HepG2 (cell line): Measurements from ENCODE around the gene GJC2. TPM values are rescaled to one million over a fixed set of nuclear protein-coding genes. Genes with fewer than 3 reads are reported as not detected.

Experiments
- BCL3 ChIP-seq: sonication (generic); formaldehyde crosslinking; IDR thresholded peaks from 2 replicates; pipeline ENCODE4 v1.5.1; 2020; ENCODE audit warnings: mild to moderate bottlenecking, missing genetic modification reagents, moderate library complexity
- BHLHE40 ChIP-seq: IDR thresholded peaks from 2 replicates; pipeline ENCODE4 v1.6.1; 2011; ENCODE audit warnings: low read length, improper control_type of control experiment
- CTCF ChIP-seq: sonication (generic); formaldehyde crosslinking; IDR thresholded peaks from 2 replicates; pipeline ENCODE4 v1.5.0; 2020; ENCODE audit warnings: mild to moderate bottlenecking, missing genetic modification reagents, moderate library complexity
- DR1 ChIP-seq: sonication (generic); formaldehyde crosslinking; IDR thresholded peaks from 2 replicates; pipeline ENCODE4 v1.8.0; 2021; ENCODE audit warnings: mild to moderate bottlenecking, missing genetic modification reagents, inconsistent platforms
- DRAP1 ChIP-seq: IDR thresholded peaks from 2 replicates; pipeline ENCODE4 v1.6.1; 2016; ENCODE audit warnings: missing genetic modification reagents, missing compliant biosample characterization
- GATAD2A ChIP-seq: IDR thresholded peaks from 2 replicates; pipeline ENCODE4 v1.6.1; 2016
- IRX3 ChIP-seq: sonication (generic); formaldehyde crosslinking; IDR thresholded peaks from 2 replicates; pipeline ENCODE4 v1.8.1; 2023; ENCODE audit warnings: mild to moderate bottlenecking, low read depth, missing genetic modification reagents, borderline replicate concordance
- JUND ChIP-seq: sonication (generic); formaldehyde crosslinking; IDR thresholded peaks from 2 replicates; pipeline ENCODE4 v1.8.0; 2022; ENCODE audit warnings: mild to moderate bottlenecking, missing genetic modification reagents
- RNF2 ChIP-seq: fragments of 450-650 bp; conservative IDR thresholded peaks from 2 replicates; pipeline ENCODE4 v1.6.1; 2016; ENCODE audit warnings: low read depth
- SMARCC2 ChIP-seq: fragments of 450-650 bp; IDR thresholded peaks from 2 replicates; pipeline ENCODE4 v1.6.1; 2017; ENCODE audit warnings: antibody characterized with exemption, mild to moderate bottlenecking
- SOX5 ChIP-seq: IDR thresholded peaks from 2 replicates; pipeline ENCODE4 v1.6.1; 2016; ENCODE audit warnings: borderline replicate concordance
- SPEN ChIP-seq: sonication (generic); formaldehyde crosslinking; IDR thresholded peaks from 2 replicates; pipeline ENCODE4 v1.5.1; 2020; ENCODE audit warnings: low read depth, mild to moderate bottlenecking, missing genetic modification reagents
- SRY ChIP-seq: sonication (generic); formaldehyde crosslinking; IDR thresholded peaks from 2 replicates; pipeline ENCODE4 v1.8.0; 2022; ENCODE audit warnings: mild to moderate bottlenecking, missing genetic modification reagents
- TERF1 ChIP-seq: sonication (generic); formaldehyde crosslinking; IDR thresholded peaks from 2 replicates; pipeline ENCODE4 v1.8.0; 2022; ENCODE audit warnings: mild to moderate bottlenecking, missing genetic modification reagents, moderate library complexity
- ZBED4 ChIP-seq: sonication (generic); formaldehyde crosslinking; IDR thresholded peaks from 2 replicates; pipeline ENCODE4 v1.4.0; 2020; ENCODE audit warnings: missing genetic modification reagents, borderline replicate concordance
- ZBTB14 ChIP-seq: sonication (generic); formaldehyde crosslinking; IDR thresholded peaks from 2 replicates; pipeline ENCODE4 v1.4.0; 2020; ENCODE audit warnings: missing genetic modification reagents
- ZNF468 ChIP-seq: sonication (generic); formaldehyde crosslinking; IDR thresholded peaks from 2 replicates; pipeline ENCODE4 v1.8.0; 2022; ENCODE audit warnings: mild to moderate bottlenecking, moderate library complexity, missing genetic modification reagents
- ZNF580 ChIP-seq: IDR thresholded peaks from 2 replicates; pipeline ENCODE4 v1.6.1; 2016; ENCODE audit warnings: low read depth, borderline replicate concordance
- polyA plus RNA-seq, 8 experiments: library from polyadenylated mRNA; depleted of rRNA in 3 of 8; stranded (reverse) in 7 of 8; unstranded in 1 of 8; fragments of >200 nt; fragmentation: Illumina TruSeq in 4 of 8; extraction: Trizol in 4 of 8; gene quantifications; 2 replicates each; pipeline versions ENCODE4 v1.2.1 to v1.2.3, GENCODE V29; 2011 to 2016; ENCODE audit warnings: low read depth in 4 of 8, missing spikeins in 1 of 8, mixed read lengths in 1 of 8; ENCODE audit not compliant: insufficient read depth in 1 of 8
- total RNA-seq, 5 experiments: library from RNA; depleted of rRNA; stranded (reverse); fragments of >200 nt; fragmentation: Illumina TruSeq; extraction: Trizol; gene quantifications; 2 replicates each; pipeline ENCODE4 v1.2.3, GENCODE V29; 2016; ENCODE audit warnings: low read depth in 1 of 5

The GJC2 gene
- total and polyA plus RNA-seq, 2 of the 13 experiments (the other 11 are each of a cell fraction or from before 2014, with no cell fraction given) = 1.6 to 3.8 TPM

- peak; percentile 96 for TF ChIP-seq DRAP1
- TF ChIP-seq TERF1 (CRISPR knock-in tag) = no peak
- peak; percentile 90 for TF ChIP-seq CTCF (CRISPR knock-in tag)
- peak; percentile 45; the same call in 1 of the 2 replicates for TF ChIP-seq SOX5 (CRISPR knock-in tag)
- peak; percentile 34 for TF ChIP-seq JUND (CRISPR knock-in tag)
- TF ChIP-seq SMARCC2 = no peak
- 0 out of 2 replicates have a peak, but pooled peaks have one; percentile 7 for TF ChIP-seq GATAD2A (CRISPR knock-in tag)
- peak; percentile 57; the same call in 1 of the 2 replicates for TF ChIP-seq ZNF580 (CRISPR knock-in tag)
- peak; percentile 91 for TF ChIP-seq BHLHE40
- TF ChIP-seq ZNF468 (CRISPR knock-in tag) = no peak
- TF ChIP-seq BCL3 (CRISPR knock-in tag) = peak; percentile 90
- TF ChIP-seq RNF2 = peak; percentile 93
- TF ChIP-seq SRY (CRISPR knock-in tag) = 0 out of 2 replicates have a peak, but pooled peaks have one; percentile 50
- TF ChIP-seq ZBTB14 = 0 out of 2 replicates have a peak, but pooled peaks have one; percentile 7
- peak; percentile 51; the same call in 1 of the 2 replicates for TF ChIP-seq IRX3
- no peak; the same call in 1 of the 2 replicates for TF ChIP-seq DR1 (CRISPR knock-in tag)
- TF ChIP-seq SPEN = peak; percentile 87
- TF ChIP-seq ZBED4 (CRISPR knock-in tag) = no peak
These were observed 15.8 kb downstream of the GJC2 start, which contains the start of gene IBA57 (continued) for GRCh38 chr1:228165372-228166169.
